Ascending aorta (tissue), 2 donors: ENCODE results near the gene MRPL52. TPM values are rescaled to one million over a fixed set of nuclear protein-coding genes. Genes with fewer than 3 reads are reported as not detected.
A peak's percentile ranks its signal among the peaks of the same experiment; 100 is the strongest.

Experiments used
- DNase-seq, 2 donors: peaks; one replicate each; pipeline ENCODE4 v3.0.0-alpha.2; 2019; ENCODE audit warnings: low spot score in 2 of 2
- H3K27ac ChIP-seq, 2 donors: fragments of 200-600 bp; sonication (generic); one replicate each; pipeline ENCODE4 v1.5.1; 2016 to 2017; ENCODE audit warnings: mild to moderate bottlenecking in 1 of 2
- H3K27me3 ChIP-seq: fragments of 200-600 bp; sonication (generic); one replicate; pipeline ENCODE4 v1.5.1; 2017
- H3K36me3 ChIP-seq, 2 donors: fragments of 200-600 bp; sonication (generic); one replicate each; pipeline ENCODE4 v1.5.1; 2016
- H3K4me1 ChIP-seq, 2 donors: fragments of 200-600 bp; sonication (generic); one replicate each; pipeline ENCODE4 v1.5.1; 2016 to 2017; ENCODE audit warnings: mild to moderate bottlenecking in 1 of 2
- H3K4me3 ChIP-seq, 2 donors: fragments of 200-600 bp; sonication (generic); one replicate each; pipeline ENCODE4 v1.5.1; 2016 to 2017; ENCODE audit warnings: mild to moderate bottlenecking in 1 of 2
- H3K9me3 ChIP-seq, 2 donors: fragments of 200-600 bp; sonication (generic); one replicate each; pipeline ENCODE4 v1.5.1; 2016
- CTCF ChIP-seq, 3 experiments: fragments of 200-600 bp in 2 of 3; fragments of 450-650 bp in 1 of 3; sonication (generic) in 2 of 3; IDR thresholded peaks; one replicate each; pipeline ENCODE4 v1.5.1; 2016 to 2019; ENCODE audit warnings: antibody characterized with exemption in 3 of 3, mild to moderate bottlenecking in 1 of 3, moderate library complexity in 1 of 3
- intact Hi-C: fragments of 100-400 bp; cut with DNase I; formaldehyde crosslinking; loops from one replicate; pipeline ENCODE4 v1.15.1; 2023
- total RNA-seq: library from RNA; depleted of rRNA; stranded (reverse); fragments of >200 nt; gene quantifications from one replicate; pipeline ENCODE4 v1.1.0, GENCODE V29; 2016

Gene MRPL52
- total RNA-seq, 1 donor from 2014 or later = 6.6 TPM

DNA sequence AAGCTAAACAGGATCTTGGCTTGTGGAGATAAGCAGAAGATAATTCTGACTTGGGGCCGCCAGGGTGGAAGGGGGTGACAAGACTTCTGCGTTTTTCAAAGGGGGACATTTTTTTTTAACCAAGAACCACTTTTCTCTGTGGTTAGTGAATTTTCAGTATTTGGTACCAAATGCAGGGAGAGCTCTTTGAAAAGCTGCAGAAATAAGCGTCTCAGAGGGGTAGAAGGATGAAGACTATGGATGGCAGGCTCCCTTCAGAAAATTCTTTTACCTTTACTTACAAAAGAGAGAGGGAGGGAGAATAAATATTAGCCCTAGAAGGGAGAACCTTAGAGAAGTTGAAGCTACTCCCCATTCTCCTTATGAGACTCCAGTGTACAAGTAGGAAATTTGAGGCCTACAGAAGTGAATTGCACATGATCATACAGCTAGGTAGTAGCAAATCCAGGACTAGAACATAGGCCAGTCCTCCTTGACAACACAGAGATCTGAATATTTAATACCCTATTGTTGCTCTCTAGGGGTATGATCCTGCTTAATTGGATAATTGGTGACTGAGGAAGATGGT lies 840 bp downstream of the MRPL52 start:
- Histone ChIP-seq H3K27ac (peak overlapping the region; percentile 61 to 81), H3K36me3 (peaks cover 11 to 15% of the 10 kb centered on the region in 2 donors), H3K4me3 (peak overlapping the region; percentile 83 to 98), H3K4me1 (peaks cover 0 to 5% of the 10 kb centered on the region in 2 donors), H3K27me3 (no peaks in the 10 kb centered on the region), H3K9me3 (no peaks in the 10 kb centered on the region)
- intact Hi-C loops = loop anchor here (10.0 kb wide), 2 partner anchors 324 to 474 kb away; partner anchors contain the start of genes BCL2L2 and PPP1R3E
- TF ChIP-seq CTCF (IDR thresholded peaks at IDR 0.05) = no peak
- DNase-seq = no peak

DNA sequence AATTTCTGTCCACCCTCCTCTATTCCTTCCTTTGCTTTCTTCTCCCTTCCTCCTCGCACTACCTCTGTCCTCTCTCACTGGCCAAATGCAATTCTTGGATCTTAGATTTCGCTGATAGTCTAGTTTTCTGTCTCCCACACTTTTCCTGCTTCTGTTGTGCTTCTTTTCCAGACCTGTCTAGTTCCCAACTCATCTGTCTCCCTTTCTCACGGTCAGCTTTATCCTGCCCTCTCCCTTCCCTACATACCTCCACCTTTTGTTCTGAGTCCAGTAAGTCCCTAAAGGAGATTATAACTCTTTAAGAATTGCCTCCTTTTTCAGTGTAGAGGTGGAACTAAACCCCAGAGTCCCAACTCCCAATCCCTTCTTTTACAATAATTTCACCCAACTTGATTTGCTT lies 5.8 kb downstream of the MRPL52 start:
- intact Hi-C loops = loop anchor here (5.0 to 10.0 kb wide), 5 partner anchors 37 to 469 kb away; partner anchors contain the start of genes AJUBA, BCL2L2, LRP10 and PPP1R3E
- peaks cover 0 to 16% of the 10 kb centered on the region in 2 donors for H3K4me1 ChIP-seq
- H3K4me3 ChIP-seq = no peak overlapping the region
- no peaks in the 10 kb centered on the region for H3K27me3 ChIP-seq
- no peak for DNase-seq
- H3K27ac ChIP-seq = peak overlapping the region; percentile 91 to 94
- no peak for TF ChIP-seq CTCF (IDR thresholded peaks at IDR 0.05)
- peaks cover 11 to 15% of the 10 kb centered on the region in 2 donors for H3K36me3 ChIP-seq
- no peaks in the 10 kb centered on the region for H3K9me3 ChIP-seq

DNA sequence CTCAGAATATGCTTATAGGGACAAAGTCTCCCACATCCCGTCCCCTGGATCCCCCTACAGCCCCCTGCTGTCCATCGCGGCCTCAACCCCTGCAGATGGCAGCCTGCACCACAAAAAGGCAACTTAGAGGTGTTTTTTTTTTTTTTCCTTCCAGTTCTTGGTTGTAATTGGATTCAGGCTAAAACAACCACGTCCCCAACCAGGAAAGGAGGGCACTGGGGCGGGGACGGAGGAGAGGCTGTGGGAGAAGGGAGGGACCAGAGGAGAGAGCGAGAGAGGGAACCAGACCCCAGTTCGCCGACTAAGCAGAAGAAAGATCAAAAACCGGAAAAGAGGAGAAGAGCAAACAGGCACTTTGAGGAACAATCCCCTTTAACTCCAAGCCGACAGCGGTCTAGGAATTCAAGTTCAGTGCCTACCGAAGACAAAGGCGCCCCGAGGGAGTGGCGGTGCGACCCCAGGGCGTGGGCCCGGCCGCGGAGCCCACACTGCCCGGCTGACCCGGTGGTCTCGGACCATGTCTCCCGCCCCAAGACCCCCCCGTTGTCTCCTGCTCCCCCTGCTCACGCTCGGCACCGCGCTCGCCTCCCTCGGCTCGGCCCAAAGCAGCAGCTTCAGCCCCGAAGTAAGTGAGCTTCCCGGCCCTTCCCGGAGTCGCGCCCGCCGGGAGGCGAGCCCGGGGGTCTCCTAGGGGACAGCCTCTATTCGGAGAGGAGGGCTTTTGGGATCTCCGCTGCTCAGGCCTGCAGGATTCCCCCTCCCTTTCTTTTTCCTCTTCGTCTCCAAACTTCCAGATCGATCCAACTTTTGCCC lies 6.8 kb downstream of the MRPL52 start, which contains the start of gene MMP14:
Gene MMP14 (plus strand): TSS at position 285 of the 813 bp plus-strand sequence. CDS start 233 bp downstream, at position 518.
- H3K36me3 ChIP-seq = peaks cover 16 to 25% of the 10 kb centered on the region in 2 donors

GRCh38 chr14:22837114-22837749 lies 7.5 kb downstream of the MRPL52 start:
- Histone ChIP-seq H3K36me3 (peaks cover 24 to 32% of the 10 kb centered on the region in 2 donors), H3K27me3 (no peaks in the 10 kb centered on the region), H3K9me3 (no peaks in the 10 kb centered on the region), H3K4me1 (peaks cover 0 to 20% of the 10 kb centered on the region in 2 donors), H3K27ac (peak overlapping the region; percentile 91 to 94), H3K4me3 (peak overlapping the region; percentile 68 to 86)
- intact Hi-C loops = loop anchor here (2.0 to 10.0 kb wide), 6 partner anchors 14 to 468 kb away; partner anchors contain the start of genes AJUBA, BCL2L2, LRP10 and PPP1R3E
- DNase-seq = peak in 1 of 2 donors; percentile 85
- no peak for TF ChIP-seq CTCF (IDR thresholded peaks at IDR 0.05)

More for the DNA sequence above, 6.8 kb downstream of the MRPL52 start, which contains the start of gene MMP14:
- H3K4me1 ChIP-seq = peaks cover 0 to 20% of the 10 kb centered on the region in 2 donors
- TF ChIP-seq CTCF (IDR thresholded peaks at IDR 0.05) = peak in 2 of 3 experiments; percentile 51 to 85
- H3K9me3 ChIP-seq = no peaks in the 10 kb centered on the region
- intact Hi-C loops = loop anchor here (1.0 to 10.0 kb wide), 7 partner anchors 14 to 468 kb away; partner anchors contain the start of genes AJUBA, BCL2L2, LRP10 and PPP1R3E
- H3K27ac ChIP-seq = peak within 1 kb of the TSS; percentile 91 to 94
- peak within 1 kb of the TSS; percentile 68 to 86 for H3K4me3 ChIP-seq
- H3K27me3 ChIP-seq = no peaks in the 10 kb centered on the region
- DNase-seq = peak; percentile 67 to 94
